Inferior parietal cortex (tissue), 1 donor: ENCODE data around the gene SPATA24.
"Not testable (repeated sequence)": the region's sequence is repeated elsewhere in the genome, so short reads cannot be mapped to it uniquely, and the experiment has no call there.

ENCODE experiments used
- DNase-seq: peaks from one replicate; pipeline ENCODE4 v3.0.0-alpha.2; 2016; ENCODE audit errors: extremely low spot score

SPATA24 gene

DNA sequence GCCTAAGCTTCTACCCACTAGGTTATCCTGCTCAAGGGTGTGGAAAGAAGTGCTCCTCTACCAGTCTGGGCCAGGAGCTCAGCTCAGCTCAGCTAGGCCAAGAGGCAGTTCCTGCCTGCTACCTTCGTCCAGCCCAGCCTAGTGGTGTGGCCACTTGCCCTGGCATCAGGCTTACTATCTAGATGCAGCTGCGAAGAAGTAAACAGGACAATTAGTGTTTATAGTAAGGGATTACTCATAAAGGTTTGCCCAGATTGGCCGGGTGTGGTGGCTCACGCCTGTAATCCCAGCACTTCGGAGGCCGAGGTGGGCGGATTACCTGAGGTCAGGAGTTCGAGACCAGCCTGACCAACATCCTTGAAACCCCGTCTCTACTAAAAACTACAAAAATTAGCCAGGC is 12.8 kb upstream of the SPATA24 start:
- DNase-seq: no peak

DNA sequence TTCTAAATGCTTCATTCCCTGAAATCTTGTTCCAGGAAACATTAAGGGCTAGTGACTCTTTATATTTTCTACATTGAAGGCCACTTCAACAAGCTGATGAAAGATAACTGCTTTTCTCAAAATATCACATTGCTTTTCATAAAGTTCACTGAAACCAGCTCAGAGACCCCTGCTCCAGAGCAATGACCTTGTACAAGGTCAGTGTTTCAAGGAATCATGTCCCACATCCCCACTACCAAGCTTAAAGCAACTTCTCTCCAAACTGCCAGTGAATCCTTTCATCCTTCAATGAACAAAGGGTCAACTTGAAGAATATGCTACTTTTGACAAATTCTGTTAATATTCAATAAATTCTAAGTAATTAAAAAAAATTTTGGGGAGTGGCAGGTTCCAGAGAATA is 12.0 kb upstream of the SPATA24 start:
- no peak for DNase-seq

DNA sequence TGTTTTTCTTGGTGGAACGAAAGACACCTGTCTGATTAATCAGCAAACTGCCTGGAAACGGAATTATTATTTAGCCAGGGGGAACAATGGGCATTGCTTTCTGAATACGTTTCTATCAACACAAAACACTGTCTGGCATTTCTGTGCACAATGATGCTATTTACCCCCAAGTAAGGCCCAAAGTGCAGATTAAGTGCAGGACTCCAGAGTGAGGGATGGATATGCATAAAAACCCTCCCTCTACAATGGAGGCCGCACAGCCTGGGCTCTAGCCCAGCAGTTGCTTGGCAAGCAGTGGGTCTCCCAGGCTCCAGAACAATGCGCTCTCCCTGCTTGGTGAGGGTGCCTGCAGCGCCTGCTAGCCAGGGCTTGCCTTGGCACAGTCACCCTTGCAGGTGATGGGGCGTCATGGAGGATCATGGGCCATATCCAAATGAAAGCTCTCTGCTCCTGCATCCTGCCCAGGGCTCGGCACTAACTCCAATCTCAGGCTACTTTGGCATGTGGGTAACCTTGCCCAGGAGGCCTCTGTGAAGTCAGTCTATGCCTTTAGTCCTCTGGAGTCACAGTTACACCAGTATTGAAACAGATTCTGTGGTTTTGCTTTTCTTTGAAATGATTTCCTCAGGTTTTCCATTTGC is 11.5 kb upstream of the SPATA24 start:
- DNase-seq: peak; percentile 77

DNA sequence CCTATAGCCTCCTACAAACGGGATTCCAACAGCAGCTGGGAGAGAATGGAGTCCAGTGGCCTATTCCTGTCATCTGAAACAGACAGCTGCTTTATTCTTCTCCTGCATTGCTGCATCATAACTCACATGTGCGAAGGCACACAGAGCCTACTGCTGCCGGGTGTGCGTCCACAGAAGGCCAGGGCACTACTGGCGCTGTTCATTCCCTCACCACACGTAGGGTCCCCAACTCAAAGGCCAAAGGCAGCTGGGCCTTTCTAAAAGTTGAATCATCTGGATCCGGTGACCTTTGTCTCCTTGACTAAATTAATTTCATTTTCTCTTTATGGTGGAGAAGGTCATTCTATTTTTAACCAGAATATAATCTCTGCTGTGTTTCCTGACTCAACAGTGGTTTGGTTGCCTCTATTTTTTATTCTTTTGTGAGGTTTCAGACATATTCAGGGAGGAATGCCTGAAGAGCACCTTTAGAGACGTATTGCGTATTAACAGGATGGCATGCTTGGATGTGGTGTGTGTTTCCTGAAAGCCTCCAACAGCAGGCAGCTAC is 10.8 kb upstream of the SPATA24 start:
- peak; percentile 39 for DNase-seq

DNA sequence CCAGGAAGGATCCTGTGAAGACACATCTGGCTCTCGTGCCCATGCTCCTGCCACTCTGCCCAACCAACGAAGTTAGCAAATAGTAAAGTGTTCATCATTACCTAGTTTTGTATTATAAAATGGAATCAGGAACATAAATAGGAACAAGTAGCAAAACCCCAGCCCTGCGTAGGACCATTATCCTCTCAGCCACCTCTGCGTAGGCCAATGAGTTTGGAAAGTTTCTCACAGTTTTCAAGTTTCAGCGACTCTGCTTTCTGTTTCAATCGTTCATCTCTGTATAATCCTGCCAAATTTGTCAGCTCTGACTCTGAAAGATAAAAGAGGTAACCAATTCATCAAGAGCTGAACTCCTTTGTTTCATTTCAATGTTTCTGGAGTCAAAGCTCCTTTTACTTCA is 10.1 kb upstream of the SPATA24 start:
- peak; percentile 20 for DNase-seq

DNA sequence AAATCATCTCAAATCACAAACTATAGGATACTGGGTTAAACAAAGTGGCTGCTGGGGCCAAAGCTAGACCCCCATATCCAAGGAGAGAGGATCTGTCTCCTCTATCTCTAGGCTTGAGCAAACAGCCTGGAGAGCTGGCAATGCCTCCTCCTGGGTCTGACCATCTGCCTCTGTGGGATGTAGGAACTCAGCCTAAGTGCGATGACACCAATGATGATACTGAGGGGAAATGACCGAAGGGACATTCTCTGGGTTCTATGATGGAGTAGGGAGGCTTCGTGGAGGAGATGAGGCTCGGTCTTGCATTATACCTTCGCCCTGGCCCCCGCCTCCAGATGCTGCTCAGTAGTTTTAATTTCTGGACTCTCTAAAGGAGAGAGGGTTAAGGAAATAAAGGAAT is 9.3 kb upstream of the SPATA24 start:
- DNase-seq: no peak

DNA sequence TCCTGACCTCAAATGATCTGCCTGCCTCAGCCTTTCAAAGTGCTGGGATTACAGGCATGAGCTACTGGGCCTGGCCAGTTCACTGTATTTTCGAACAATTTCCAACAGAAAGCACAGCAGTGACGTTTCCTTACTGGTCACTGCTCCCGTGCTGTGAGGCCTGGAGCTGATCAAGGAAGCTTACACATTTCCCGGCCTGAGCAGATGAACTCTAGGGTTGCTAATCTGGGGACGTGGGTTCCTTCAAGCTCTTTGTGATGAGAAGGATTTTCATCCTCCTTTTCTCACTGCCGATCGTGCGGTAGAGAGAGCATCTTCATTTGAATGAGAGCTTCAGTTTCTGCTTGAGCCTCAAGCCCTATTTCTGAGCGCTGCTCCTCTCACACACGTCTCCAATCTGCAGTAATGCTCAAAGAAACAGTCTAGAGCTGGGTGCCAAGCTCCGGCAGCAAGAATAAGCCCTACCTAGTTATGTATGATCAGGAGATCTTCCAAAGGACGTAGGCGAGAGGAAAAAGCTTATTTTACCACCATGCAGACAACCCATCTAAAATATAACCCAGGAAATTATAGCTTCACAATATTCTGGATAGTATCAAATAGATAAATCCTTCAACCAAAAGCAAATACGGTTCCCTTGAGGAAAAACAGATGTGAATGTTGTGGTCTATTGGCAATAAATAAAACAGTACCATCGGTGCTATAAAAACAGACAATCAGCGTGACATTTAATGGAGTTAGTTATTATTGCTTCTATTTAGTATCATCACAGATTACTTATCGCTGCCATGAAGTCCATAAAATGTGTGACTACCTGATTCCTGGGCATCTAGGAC is 7.3 kb upstream of the SPATA24 start:
- DNase-seq: peak; percentile 61

DNA sequence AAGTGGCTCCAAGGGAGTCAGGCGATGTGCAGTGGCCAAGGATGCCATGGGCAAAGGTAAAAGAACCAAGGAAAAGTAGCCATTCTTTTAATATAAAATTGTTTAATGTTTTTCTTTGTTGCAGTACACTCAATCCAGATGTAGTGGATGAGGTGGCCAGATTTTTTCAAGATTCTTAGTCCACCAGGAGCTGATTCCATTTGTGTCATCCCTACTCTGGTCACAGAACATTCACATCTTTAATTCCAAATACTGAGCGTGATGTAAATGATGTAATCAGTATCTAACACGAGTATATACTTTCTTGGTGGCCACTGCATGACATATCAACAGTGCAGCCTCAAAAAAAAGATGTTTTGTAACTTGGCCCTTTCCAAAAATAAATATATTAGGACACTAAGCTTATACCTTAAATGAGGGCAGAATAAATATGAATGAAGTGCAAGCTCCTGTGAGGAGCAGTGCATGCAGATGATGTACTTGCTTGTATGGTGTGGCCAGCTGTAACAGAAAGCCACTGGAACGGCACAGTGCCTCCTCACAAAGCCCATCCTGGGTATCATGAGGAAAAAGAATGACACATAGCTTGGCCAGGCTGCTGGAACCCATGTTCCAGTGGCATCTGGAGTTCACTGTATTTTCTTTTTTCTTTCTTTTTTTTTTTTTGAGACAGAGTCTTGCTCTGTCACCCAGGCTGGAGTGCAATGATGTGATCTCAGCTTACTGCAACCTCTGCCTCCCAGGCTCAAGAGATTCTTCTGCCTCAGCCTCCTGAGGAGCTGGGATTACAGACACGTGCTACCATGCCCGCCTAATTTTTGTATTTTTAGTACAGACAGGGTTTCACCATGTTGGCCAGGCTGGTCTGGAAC is 6.5 kb upstream of the SPATA24 start:
- DNase-seq: no peak

DNA sequence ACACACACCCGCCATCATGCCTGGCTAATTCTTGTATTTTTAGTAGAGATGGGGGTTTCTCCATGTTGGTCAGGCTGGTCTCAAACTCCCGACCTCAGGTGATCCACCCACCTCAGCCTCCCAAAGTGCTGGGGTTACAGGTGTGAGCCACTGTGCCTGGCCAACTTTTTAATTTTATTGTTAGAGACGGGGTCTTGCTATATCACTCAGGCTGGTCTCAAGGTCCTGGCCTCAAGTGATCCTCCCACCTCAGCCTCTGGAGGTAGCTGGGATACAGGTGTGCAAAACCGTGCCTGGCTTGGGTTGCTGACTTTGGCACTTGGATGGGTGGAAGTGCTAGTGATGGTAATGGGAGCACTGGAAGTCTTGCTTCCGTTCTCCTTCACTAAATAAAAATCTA is 5.2 kb upstream of the SPATA24 start:
- DNase-seq: not testable (repeated sequence)

DNA sequence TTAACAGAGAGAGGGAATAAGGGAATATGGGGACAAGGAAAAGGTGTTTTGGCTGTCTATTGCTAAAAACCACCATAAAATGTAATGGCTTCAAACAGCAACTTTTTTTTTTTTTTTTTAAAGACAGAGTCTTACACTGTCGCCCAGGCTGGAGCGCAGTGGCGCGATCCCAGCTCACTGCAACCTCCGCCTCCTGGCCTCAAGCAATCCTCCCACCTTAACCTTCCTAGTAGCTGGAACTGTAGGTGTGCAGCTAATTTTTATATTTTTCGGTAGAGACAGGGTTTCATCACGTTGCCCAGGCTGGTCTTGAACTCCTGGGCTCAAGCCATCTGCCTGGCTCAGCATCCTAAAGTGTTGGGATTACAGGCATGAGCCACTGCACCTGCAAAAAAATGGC is 4.3 kb upstream of the SPATA24 start:
- DNase-seq: no peak

DNA sequence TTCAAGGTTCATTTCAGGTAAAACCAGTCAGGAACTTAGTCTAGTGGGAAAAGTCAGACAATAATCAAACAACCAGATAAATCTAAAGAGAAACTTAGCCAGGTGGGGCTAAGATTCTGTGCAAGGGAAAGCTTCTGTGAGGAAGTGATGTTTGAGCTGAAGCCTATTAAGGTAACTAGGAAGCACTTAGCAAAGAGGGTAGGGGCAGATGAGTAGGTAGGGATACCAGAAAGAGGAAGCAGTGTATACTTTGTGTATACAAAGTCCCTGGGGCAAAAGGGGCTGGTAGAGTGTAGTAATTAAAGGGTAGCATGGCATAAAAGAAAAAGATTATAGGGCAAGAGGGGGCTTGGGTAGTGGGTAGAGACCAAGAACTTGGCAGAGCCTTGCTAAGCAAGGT is 3.6 kb upstream of the SPATA24 start:
- DNase-seq: no peak

DNA sequence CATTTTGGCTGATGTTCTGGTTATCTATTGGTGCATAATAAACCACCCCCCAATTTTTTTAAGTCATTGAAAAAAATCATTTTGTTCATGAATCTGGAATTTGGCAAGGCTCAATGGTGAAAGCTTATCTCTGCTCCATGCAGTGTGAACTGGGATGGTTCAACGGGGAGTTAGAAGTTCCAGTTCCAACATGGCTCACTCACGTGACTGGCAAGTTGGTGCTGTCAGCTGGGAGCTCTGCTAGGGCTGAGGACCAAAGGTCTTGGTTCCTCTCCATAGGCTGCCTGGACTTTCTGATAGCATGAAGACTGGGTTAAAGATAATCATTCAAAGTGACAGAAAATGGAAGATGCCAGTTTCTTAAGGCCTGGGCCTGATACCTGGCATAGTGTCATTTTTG is 3.1 kb upstream of the SPATA24 start:
- no peak for DNase-seq

DNA sequence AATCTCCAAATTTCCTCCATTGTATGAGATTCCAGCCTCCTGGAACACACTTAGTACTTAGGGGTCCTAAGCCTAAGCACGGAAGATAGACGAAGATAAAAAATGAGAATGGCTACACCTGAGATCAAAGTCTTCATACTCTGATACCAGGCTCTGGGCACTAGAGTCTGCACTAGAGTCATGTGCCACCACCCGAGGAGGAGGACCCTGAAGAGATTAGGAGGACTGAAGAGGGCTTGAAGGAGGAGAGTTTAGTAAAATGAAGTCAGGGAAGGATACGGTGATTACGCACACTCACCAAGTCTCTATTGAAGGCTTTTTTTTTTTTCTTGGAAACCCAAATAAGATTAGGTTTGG is 573 bp upstream of the SPATA24 start:
- DNase-seq: no peak

DNA sequence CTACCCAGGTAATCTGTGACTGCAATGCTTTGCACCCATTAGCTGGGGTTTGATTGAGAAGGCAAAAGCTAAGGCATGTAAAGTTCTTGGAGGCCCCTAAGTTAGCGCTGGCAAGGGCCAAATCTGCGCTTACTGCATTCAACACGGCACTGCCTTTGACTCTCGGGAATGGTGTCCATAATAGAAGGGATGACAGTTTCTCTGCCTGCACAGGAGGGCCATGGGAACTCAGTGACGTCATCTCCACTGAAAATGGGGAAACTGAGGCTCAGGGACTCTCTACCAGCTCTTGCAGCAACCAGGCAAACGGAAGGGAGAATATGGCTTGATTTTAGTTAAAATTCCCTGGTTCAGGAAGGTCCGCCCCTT is 487 bp downstream of the SPATA24 start:
- no peak for DNase-seq

DNA sequence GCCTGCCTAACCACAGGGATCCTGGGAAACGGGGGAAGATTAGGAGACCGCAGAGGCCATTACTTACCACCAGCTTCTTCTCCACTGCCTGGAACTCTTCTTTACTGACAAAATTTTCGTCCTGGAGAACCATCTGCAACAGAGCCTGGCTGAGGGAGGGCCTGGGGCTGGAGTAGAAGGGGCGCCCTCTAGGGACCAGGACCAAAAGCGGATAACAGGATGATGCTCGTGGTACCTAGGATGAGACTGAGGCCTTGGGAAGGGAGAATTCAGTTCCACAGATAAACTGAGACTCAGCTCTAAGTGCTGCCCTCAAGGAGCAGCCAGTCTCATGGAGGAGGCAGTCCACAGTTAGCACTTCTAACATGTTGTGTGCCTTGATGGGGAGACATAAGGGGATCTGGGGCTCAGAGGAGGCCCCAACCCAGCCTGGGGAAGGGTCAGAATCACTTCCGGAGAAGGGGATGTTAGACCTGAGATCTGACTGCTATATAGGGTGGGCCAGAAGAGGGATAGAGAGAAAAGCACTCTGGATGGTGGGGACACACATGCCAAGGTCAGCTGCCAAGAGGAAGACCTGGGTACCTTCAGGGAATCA is 1.2 kb downstream of the SPATA24 start:
- DNase-seq: no peak

DNA sequence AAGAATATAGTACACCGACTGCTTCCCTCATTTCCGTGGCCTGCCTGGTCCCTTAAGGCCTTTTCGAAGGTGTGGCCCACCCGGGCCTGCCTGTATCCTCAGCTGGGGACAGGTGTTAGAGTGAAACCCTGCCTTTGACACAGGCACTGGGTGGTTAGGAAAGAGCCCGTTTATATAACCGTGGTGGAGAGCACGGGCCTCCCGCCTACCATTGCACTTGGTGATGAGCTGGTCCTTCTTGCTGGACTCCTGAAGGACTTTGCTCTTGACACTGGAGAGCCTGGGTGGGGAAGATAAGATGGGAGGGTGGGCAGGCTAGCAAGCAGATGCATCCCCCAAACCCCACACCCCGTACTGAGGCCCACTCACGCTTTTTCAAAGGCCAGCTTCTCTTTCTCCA is 2.3 kb downstream of the SPATA24 start:
- DNase-seq: no peak

DNA sequence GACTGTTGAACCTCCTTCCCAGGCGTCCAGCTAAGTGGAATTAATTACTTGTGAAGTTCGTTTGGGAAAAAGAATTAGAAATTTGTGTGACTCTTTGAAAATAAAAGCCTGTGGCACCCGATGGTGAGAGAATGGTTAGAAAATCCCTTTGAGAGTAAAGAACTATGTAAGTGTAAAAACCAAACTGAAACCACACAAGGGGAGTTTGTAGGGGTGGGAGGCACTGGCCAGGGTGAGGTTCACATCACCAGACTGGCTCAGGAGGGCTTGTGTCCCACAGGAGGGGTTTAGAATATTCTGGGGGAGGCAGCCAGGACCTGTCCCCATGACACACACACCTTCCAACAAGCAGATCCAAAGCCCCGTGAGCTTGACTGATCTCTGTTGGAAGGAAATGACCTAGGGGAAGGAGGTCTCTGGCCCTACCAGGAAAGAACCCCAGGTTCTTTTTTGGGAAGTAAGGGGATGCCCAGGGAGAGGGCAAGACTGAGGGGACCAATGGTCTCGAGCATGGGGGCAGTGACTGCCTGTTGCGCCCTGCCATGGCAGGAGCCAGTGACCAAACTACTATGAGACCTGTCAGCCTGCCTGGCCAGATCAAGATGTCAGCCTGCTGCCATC is 4.3 kb downstream of the SPATA24 start:
- no peak for DNase-seq

DNA sequence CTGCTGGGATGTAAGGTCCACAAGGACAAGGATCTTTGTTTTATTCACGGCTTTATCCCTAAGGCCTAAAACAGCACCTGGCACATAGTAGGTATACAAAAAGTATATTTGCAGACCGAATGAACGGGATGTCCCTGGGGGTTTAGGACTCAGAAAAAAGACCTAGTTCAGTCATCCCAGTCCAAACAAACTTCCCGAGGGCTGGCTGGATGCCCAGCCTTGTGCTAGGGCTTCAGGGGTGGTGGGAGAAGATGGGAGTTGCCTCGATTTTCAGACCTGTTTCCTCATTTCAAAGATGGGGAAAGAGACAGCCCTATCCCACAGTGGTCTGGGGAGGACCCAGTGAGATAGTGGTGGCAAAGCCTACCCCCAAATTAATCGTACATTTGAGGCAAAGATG is 6.0 kb downstream of the SPATA24 start:
- no peak for DNase-seq

DNA sequence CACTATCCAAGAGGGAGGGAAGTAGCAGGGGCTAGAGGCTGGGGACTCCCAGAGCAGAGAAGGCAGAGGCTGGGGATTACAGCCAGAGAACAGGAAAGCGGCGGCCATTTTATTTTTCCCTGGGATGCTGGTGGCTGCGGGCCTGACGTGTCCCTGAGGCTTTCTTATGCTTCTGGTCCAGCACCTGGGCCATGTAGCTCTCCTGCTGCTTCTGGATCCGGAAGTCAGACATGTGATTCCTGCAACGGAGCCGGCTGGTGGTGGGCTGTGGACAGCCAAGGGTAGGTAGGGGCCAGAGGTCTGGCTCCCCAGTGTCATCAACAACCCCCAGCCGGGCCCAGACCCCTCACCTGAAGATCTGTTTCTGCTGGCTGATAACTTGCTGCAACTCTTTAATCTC is 7.2 kb downstream of the SPATA24 start:
- no peak for DNase-seq

DNA sequence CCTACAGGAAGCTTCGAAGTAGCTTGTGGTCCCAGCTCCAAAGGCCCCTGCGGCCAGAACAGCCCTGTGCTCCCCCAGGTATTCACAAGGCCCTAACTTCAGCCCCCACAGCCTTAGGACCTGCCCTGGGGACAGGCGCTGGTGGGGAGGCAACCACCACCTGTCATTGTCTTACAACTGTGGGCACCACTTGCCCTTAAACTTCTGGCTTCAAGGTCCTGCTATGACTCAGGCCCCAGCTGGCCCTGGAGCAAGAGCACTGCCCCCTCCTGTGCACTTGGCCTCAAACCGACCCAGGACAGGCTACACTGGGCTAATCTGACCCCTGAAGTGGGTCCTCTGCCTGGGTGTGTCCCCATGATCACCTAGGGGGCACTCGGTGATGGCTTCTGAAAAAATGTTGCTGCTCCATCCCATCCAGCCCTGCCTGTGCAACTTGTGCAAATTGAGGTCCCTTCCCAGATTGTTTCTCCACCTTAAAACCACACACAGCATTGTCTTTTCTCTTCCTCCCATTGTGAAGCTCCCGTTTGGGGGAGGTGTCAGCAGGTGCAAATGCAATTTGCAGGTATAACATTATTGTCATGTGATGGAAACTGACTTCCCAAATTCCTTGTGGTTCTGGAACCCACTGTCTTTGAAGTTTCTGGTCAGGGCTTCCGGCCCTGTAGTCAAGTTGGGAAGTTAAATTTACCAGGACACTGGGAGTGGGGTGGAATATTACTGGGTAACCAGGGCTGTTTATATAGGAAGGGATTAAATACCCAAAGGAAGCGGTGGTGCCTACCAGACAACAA is 7.8 kb downstream of the SPATA24 start:
- no peak for DNase-seq
